HG02678 (cell line): ENCODE results near the gene HOXA4.
A peak's percentile ranks its signal among the peaks of the same experiment; 100 is the strongest.

ENCODE experiments used
- ATAC-seq: cut with Tn5 transposase; IDR thresholded peaks from one replicate; pipeline ENCODE4 v1.9.1; 2021; ENCODE audit warnings: mild to moderate bottlenecking, moderate library complexity; ENCODE audit not compliant: unreplicated experiment

The HOXA4 gene

DNA sequence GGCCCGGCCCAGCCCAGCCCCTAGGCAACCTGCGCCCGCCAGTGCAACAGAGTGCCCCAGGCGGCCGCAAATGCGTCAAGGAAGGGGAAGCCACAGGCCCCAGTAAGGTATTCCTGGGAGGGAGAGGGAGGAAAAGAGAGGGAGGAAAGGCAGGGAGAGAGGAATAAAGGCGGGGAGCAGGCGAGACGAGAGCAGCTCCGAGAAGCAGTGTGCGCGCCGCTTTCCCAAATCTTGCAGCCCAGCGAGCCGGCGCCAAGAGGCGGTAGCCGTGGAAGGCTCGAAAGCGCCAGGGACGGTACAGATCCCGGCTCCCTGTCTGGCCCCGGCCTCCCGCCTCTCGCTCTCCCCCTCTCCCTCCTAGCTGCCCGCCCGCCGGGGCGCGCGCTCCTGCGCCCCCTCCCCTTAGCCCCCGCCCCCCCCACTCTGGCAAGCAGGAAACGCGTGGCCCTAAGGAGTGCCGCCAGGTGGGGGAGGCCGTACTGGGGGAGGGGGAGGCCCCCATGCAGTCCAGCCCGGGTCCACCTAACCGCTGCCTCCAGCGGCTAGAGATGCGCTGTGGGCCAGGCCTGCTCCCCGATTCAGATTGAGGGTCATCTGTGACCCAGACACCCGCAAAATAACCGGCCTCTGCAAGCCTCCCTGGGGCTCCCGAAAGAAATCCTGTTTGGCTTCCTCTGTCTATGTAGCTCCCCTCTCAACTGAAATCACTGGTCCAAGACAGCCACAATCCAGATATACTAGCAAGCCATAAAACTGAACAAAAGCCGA lies 39.3 kb upstream of the HOXA4 start:
- no peak for ATAC-seq

DNA sequence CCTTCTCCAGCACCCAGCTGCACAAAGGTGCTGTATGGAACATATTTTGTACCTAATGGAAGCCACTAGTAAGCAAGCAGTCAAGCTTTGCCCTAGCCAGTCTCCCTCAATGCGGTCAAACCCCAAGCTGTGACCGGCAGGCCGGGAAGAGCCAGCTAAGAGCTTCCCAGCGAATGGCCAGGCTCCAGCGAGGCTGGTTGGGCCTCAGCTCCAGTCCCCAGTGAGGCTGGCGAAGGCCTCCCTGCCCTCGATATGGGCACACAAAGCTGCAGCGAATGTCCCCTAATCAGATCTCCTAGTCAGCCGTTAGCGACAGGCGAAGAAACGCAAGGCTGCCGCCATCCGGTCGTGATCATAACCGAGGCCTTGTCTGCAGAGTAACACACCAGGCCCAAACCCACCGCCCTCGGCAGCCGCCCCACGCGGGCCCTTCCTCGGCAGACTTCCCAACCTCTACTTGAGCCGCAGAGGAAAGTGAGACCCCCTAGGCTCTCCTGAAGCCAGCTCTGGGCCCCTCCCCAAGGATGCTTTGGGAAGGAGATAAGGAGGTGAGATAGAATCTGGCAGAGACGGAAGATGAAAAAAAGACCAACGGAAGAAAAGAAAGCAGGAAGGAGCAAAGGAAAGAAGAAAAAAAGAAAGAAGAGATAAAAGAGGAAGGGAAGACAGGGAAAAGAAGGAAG lies 37.8 kb upstream of the HOXA4 start:
- no peak for ATAC-seq

DNA sequence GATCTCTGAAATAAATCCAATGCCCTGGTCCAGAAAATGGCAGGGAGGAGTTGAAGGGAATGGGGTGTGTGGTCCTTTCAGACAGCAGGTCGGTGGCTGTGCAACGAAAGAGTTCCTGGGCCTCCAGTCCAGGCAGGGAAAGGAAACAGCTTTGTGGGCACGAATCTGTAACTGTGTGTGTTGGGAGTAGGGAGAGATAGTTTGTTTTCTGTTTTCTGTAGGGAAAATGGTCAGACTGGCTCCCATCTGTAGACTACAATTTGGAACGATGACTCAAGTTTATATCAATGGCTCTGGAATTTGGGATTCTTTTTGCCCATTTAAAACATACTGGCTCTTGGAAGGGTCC lies 37.3 kb upstream of the HOXA4 start:
- ATAC-seq, result no peak

DNA sequence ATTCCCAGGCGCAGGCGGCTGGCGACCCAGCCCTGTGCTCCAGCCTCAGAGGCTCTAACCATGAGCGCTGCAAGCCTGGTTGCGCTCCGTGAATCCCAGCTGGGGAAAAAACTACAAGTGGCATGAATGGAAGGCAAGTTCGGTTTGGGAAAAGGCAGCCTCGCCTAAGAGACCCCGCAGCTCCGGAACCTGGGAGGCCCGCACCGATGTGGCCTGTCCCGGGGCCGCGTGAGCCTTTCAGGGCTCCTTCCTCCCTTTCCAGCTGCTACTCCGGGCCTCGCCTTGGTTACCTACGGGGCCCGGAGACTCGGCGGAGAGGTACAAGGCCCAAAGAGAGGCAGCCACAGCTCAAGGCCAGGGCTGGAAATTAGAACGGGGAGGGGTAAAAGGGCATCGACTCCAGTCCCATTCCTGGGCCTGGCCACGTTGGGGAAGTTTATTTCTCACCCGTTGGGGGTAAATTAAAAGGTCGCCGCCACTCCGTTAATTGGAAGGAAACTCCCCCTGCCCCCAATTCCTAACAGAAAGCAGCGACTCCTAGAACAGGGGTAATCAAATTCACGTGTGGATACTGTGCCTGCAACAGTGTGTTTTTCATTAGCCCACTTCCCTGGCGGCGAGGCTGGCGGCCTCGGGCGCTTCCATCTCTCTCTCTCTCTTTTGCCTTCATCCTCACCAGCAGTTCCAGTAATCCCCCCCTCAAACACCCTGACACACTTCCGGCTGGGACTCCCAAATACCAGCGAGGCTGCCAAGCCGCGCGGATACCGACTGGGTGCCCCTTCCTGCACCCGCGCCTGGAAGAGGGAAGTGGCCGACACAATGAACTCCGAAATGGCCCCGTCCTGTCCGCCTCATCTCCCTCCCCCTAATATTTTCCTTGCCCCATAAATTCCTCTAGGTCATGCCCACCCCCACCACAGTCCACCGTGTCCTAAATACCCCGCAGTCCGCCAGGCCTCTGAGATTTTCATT lies 36.3 kb upstream of the HOXA4 start:
- ATAC-seq, result no peak

DNA sequence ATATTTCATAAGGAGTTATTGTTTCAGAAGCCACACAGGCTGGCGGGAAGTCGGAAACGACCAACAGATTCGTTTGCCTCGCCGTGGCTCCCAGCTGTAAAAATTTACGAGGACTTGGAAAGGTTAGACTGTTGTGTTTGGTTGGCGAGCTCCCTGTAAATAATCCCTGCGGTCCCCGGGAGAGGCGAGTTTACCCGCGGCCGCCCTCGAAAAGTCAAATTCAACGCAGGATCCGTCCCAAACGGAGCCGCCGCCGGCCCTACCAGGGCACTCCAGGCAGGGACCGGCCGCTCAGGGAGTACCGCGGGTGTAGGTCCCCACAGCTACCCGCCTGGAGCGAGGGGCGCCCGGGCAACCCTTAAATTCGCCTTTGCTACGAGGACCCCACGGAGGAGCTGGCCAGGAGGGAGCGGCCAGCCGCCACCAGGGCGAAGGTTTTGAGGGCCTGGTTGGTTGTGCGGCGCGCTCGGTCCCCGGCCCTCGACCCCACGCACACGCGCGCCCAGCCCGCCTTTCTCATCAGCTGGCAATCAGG lies 35.5 kb upstream of the HOXA4 start:
- no peak for ATAC-seq

DNA sequence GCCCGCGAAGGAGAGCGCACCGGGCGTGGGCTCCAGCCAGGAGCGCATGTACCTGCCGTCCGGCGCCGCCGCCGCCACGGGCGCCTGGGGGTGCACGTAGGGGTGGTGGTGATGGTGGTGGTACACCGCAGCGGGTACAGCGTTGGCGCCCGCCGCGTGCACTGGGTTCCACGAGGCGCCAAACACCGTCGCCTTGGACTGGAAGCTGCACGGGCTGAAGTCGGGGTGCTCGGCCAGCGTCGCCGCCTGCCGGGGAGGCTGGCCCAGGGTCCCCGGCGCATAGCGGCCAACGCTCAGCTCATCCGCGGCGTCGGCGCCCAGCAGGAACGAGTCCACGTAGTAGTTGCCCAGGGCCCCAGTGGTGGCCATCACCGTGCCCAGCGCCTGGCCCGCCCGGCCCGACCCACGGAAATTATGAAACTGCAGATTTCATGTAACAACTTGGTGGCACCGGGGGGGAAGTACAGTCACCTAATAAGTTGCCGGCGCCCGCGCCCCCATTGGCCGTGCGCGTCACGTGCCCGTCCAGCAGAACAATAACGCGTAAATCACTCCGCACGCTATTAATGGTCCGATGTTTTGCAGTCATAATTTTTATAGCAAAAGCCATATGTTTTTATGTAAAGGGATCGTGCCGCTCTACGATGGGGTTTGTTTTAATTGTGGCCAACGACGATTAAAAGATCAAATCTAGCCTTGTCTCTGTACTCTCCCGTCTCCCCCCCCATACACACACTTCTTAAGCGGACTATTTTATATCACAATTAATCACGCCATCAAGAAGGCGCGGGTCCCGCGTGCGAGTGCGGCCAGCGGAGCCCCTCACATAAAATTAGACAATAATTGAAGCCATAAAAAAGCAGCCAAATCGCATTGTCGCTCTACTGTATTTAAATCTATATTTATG lies 34.8 kb upstream of the HOXA4 start, which contains the start of gene HOXA9:
Gene HOXA9 (minus strand): TSS at position 449 of the 907 bp plus-strand sequence. CDS start 80 bp downstream, at position 369.
- ATAC-seq, result no peak

DNA sequence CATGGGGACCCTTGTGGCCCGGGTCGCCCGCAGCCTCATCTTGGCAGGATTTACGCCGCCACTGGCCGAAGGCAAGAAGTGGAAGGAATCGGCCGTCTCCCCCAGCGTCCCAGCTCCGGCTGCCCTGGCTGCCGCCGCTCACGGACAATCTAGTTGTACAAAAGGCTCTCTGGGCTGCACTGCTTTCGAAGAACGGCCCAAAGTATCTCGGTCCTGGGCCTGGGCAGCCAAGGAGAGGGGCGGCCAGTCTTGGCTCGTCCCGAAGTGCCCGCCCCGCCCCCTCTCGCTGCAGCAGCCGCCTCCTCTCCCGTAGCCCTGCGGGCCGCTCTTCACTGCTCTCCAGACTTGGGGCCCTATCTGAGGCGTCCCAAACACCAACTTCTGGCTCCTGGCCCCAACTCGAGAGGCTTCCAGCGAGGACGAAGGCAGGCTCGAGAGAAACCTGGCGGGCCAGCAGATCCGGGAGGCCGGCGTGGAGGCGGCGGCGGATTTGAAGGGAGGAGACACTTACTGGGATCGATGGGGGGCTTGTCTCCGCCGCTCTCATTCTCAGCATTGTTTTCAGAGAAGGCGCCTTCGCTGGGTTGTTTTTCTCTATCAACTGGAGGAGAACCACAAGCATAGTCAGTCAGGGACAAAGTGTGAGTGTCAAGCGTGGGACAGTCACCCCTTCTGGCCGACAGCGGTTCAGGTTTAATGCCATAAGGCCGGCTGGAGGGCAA lies 34.0 kb upstream of the HOXA4 start:
- ATAC-seq, result no peak

DNA sequence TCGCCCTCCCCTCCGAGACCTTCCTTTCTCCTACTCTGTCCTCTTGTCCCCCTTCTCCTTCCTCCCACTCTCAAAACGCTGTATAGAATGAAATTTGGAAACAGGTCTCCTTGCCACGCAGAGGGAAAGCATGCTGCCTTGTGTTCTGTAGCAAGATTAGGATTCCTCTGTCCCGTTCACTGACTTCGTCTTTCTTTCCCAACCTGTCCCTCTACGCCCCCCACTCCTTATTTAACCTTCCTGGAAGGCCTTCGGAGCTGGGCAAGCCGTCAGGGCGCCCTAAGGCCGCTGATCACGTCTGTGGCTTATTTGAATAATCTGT lies 33.4 kb upstream of the HOXA4 start:
- ATAC-seq, result no peak

DNA sequence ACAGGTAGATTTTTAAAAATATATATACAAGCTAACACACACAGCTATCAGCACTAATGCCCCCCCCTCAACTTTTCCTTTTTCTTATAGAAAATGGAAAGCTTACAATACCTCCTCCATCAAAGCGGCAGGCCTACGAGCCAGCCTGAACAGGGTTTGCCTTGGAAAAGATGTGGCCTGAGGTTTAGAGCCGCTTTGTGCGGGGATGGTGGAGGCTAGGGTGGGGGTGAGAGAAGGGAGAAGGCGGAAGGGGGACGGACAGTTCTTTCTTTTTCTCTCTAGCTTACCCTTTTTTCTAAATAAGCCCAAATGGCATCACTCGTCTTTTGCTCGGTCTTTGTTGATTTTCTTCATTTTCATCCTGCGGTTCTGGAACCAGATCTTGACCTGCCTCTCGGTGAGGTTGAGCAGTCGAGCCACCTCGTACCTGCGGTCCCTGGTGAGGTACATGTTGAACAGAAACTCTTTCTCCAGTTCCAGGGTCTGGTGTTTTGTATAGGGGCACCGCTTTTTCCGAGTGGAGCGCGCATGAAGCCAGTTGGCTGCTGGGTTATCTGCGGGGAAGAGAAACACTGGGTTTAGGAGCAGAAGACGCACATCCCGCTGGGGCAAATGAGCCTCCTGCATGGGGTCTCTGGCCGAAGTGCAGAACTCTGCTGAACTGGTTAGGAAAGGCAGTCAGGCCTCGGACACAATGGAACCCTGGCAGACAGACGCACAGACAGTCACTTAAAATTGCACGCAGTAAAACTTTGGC lies 32.9 kb upstream of the HOXA4 start:
- ATAC-seq, result no peak

DNA sequence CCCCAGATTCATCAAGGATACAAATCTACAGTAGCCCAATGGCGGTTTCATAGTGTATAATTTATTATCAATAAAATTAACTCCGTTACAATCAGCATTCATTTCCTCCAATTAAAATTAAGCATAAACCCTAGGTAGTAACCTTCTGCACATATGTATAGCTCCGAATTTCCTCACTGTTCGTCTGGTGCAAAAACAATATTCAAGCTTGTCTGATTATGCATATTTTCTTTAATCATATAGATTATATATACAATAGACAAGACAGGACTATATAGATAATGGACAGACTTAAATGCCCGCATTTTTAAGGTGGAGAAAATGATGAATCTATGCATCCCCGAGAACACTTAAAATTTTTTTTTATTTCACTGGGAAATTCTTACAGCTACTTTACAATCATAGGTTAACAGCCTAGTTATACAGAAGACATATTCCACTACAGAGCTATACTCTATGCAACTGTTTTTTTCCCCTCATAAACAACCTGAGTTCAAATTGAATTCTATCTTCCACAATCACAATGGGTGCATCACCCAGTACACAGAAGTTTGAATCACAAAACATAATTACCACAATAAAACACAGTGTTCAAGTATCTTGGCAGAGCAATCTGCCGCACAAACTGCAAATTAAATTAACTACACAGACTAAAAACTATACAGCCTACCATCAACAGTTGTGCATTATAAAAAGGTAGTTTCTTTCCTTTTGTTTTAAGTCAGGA lies 32.2 kb upstream of the HOXA4 start:
- no peak for ATAC-seq

DNA sequence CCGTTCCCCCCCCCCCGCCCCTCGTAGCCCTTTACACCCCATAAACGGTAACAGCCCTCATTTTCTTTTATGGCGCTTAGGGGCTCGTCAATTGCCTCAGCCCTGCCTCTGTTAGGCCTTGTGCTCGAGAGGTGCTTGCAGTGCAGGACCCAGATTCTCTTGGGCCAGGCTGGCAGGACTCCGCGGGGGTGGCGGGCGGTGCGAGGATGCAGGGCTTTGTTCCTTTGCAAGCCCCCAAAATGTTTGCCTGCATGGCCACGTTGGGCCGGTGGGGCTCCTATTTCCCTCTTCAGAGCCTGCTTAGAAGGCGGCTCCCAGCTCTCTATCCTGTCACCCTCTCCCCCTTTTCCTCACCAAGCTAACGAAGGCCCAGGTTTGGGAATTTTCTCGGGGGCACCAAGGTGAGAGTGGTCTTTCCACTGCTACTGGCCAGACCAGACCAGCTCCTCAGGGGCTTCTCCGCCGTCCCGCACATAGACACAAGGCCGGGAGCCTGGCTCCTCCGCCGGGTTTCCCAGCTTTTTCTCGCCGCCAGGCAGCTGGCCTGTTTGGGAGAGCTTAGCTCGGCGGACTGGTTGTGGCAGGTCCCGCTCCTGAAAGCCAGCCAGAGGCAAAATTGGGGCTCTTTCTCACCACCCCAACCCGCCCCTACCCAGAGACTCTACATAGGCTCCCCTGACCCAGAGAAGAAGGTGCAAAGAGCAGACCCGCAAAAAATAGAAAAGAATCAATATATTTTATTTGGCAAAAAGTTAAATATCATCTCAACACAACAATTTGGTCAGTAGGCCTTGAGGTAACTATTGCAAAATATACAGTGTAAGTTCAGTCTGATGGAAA lies 31.4 kb upstream of the HOXA4 start:
- no peak for ATAC-seq

DNA sequence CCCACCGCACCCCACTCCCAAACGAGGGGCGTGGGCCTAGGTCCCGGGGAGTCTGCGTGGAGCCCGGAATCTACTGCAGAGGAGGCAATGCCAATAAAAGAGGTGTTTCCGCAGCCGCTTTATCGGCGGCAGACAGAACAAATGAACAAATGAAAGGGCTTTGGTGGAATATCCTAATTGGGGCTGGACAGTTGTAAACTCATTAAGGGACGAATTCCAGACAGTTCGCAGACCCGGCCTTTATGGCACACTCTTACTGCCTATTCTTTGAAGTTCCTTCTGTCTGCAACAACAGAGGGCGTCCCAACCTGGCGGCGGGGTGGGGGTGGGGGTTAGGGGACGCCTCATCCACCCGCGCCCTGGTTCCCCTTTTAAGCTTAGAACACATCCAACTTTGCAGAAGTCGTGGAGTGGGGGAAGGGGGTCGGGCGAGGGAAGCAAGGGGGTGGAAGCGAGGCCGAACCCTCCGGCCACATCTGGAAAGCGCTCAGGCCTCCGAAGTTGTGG lies 30.7 kb upstream of the HOXA4 start:
- ATAC-seq, result no peak

DNA sequence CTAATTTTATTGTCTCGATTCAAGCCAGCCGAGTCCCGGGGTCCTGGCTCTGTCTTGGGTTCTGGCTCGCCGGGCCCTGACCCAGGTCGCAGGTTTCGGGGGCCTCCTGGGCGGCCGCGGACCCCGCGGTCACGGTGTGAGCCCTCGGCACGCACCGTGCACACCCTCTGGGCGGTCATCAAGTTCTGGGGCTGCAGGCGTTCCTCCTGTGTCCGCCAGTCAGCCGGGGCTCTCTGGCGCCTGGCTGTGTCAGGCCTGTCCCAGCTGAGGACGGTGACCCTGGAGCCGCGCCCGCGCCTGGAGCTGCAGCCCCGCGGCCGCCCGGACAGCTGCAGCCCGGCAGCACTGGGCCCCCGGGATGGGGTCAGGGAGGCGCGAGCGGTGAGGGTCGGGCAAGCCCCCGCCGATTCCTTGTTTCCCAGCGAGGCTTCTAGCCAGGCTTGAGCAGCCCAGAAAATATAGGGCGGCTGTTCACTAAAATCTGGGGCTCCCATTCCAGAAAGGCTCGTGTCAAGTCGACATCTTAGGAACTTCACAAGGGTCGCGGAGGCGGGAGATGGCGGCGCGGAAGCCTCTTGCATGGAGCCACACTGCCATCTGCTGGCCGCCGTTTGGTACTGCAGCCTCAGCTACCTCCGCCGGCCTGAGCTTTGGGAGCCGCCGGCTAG lies 30.1 kb upstream of the HOXA4 start:
- peak; percentile 66 for ATAC-seq

DNA sequence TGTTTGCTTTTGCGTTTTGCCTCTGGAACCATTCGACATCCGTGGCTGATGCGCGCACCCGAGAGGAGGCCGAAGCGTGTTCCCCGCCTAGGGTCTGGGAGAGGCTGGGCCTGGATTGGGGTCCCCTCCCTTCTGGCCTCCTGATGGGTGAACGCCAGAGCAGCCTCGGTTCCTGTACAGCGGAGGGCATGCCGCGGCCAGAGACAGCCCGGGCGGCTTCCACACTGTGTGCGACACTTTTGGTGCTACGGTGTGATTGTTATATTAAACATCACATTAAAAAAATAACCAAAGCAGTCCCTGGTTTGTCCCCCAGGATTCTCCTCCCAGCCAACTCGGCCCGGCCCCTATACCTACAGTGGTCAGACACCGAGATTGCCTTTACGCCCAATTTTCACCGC lies 29.6 kb upstream of the HOXA4 start:
- no peak for ATAC-seq

DNA sequence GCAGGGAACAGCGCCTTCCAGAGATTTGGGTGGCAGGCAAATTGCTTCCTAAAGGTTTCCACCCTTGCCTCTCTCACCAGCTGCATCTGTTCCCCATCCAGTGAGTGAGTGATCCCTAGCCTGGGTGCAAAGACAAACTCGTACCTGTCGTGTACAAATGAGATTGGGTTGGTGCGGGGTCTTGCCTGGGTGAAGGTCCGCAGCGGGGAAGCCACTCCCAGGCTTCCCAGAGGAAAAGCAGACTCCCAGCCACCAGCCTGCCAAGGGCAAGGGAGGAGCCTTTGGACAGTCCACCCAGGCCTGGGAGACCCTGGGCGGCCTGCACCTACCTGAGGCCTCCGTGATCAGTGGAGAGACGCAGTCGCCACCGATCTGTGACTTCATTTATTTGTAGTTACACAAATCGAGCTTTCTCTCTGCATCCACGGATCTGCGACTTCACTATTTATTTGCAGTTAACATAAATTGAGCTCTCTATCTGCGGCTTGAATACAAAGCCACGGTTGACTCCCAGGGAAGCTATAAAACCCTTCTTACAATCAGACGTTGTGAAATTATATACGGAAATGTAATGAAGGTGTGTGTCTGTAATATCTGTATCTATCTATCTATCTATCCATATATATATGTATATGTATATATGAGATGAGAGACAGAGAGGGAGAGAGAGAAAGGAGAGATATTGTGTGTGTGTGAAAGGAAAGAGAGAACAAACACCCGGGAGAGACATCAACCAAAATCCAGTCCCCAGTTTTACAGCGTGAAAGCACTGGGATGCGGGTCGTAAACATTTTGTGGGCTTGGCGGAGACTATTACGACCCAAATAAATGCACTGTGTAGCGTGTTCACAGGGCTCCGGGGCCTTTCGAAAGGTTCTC lies 28.9 kb upstream of the HOXA4 start:
- no peak for ATAC-seq
